ENCODE measurements around the gene C6orf62.
"Not testable (repeated sequence)": the region's sequence is repeated elsewhere in the genome, so short reads cannot be mapped to it uniquely, and the experiment has no call there.

Gene C6orf62

DNA sequence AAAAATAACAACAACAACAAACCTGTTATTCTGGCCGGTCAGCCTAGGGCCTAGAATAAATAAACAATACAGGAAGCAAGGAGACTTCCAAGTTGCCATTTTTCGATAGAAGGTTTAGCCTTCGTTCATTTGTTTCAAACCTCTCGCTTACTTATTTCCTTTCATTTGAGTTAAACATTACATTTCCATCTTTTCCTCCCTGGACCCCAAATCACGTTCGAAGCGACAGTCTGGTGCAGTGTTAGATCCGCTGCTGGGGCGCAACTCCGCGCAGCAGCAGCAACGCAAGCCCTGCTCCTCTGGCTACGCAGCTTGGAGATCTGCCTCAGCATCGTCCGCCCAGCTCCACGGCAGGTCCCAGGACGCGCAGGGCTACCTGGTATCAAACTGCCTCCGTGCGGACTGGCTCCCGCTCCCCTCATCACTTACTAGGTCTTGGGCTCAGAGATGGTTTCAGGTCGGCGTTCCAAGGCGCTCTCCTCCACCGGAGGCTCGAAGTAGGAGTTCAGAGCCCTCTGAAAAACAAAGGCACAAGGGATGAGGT, 52.8 kb downstream of the C6orf62 start:
- DNase-seq, result peak; percentile 67

DNA sequence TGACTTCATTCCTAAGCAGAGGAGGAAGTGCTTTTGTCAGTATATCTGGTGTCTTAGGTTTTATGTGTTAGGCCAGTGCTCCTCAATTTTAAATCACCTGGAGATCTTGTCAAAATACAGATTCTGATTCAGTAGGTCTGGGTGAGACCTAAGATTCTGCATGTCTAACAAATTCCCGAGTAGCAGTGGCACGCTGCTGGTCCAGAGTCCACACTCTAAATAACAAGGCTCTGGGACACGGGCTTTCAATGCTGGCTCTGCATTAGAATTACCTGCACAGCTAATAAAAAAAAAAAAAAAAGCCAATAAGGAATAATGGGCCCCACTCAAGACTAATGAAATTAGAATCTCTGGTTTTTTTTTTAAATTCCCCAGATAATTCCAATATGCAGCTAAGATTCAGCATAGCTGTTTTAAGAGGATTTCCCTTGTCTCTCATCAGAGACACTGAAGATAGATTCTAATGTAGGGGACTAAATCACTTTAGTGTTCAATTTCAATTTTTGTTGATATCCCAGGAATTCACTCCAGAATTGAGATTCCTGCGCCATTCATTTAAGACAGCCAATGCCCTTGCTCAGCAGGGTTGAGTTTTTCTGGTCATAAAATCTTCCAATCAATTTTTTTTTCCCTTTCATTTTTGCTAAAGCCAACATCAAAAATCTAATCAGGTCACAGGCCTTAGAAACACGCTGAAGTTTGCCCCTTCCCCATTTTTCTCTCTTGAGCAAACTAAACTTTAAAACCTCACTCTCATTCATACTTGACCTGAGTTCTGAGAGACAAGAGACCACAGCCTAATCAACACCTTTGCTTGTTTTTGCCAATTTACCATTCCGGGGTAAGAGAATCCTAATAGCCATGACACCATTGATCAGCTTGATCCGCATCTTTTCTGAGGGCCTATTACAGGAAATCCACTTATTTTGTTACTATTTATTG, 54.6 kb downstream of the C6orf62 start:
- DNase-seq, result no peak

DNA sequence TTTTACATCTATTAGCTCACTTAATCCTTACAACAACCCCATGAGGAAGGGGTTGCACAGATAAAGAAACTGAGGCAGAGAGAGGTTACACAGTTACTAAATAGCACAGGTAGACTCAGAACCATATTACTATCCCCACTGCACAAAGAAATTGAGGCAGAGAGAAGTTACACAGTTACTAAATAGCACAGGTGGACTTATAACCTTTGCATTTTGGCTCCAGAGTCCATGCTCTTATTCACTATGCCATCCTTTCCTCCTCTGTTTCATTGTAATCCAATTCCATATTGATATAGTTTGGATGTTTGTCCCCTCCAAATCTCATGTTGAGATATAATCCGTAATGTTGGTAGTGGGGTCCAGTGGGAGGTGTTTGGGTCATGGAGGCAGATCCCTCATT, 55.8 kb downstream of the C6orf62 start:
- no peak for DNase-seq

DNA sequence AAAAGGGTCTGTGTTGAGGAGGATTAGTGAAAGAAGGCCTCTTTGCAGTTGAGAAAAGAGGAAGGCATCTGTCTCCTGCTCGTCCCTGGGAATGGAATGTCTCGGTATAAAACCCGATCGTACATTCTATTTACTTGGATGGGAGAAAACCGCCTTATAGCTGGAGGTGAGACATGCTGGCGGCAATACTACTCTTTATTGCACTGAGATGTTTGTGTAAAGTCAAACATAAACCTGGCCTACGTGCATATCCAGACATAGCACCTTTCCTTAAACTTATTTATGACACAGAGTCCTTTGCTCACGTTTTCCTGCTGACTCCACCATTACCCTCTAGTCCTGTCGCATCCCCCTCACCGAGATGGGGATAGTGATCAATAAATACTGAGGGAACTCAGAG, 56.7 kb downstream of the C6orf62 start:
- no peak for DNase-seq

DNA sequence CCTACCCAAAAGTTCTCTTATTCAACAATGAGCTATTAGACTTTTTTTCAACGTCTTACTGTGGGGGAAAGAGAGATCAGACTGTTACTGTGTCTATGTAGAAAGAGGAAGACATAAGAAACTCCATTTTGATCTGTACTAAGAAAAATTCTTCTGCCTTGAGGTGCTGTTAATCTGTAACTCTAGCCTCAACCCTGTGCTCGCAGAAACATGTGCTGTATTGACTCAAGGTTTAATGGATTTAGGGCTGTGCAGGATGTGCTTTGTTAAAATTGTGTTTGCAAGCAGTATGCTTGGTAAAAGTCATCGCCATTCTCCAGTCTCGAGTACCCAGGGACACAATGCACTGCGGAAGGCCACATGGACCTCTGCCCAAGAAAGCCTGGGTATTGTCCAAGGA, 57.2 kb downstream of the C6orf62 start:
- DNase-seq, result not testable (repeated sequence)

DNA sequence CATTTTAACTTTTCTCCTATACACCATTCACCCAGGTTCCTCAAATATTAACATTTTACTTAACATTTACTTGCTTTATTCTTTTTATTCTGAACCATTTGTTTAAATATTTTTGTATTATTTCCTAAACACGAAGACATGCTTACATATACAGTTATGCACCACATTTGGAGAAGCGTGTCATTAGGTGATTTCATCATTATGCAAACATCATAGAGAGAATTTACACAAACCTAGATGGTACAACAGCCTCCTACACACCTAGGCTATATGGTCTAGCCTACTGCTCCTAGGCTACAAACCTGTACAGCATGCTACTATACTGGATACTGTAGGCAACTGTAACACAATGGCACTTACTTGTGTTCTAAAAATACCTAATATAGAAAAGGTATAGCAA, 58.8 kb downstream of the C6orf62 start:
- no peak for DNase-seq

DNA sequence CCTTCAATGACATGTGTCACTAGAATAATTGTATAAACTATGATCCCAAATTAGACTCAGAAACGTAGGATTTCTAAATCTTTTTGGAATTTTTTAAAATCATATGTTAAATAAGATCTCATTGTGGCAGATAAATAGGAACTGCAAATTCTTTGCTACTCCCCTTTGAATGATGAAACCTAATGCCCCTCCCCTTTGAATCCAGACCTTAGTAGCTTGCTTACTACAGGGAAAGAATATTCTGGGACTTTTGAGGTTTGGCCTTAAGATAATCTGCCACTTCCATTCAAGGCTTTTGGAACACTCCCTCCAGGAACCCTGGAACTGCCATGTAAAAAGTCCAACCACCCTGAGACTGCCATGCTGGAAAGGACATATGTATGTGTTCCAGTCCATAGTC, 59.4 kb downstream of the C6orf62 start:
- no peak for DNase-seq

DNA sequence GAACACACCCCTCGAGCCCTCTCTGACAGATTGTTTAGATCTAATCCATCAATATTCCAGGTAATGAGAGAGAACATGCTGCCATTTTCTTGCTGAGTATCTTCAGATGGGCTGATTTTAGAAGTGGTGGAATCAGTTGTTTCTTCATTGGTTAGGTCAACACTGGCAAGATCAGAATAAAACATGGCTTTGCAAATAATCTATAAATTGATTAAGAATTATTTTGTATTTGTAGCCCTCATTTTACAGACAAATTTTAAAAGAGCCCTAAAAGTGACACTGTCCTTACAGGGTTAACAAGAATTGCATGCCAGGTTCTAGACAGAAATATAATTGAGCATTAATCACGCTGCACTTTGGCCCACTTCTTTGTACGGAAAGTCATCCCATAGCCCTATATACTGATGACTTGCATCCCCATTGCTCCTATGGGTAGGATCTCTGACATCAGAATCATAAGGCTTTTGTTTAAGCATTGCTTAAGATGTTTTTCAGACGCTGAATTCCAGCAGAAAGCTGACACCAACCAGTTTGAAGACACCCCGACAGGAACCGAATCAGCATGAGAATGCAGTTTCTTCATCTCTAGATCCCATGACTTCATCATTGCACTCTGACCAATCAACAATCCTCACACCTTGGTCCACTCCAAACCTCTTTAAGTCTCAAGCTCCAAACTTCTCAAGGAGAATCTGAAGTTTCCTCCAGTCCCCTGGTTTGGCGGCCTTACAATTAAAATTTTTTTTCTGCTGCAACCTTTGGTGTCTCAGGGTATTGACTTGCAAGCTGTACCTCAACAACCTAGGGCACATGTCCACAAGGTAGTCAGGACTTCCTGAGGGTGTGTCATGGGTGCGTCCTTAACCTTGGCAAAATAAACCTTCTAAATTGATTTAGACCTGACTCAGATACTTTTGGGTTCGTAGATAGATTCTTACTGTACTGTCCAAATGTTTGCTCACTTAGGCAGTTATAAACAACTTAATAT, 60.1 kb downstream of the C6orf62 start:
- no peak for DNase-seq

DNA sequence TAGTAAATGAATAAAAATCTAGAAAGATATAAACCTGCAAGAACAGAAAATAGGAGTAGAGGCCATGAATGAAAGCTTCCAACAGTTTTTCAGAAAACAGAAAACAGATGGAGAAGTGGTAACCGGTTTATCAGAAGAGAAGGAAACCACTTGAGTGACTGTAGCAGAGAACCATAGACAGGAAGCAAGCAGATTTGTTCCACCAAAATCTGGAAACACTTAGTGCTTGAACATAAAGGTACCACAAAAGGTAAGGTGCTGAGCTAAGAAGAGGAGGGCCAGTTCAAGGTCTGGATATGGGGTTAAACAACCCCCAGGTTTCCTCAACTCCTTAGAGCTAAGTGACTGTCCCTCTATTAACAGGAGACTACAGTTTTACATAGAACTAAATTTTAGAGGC, 63.7 kb downstream of the C6orf62 start:
- DNase-seq, result no peak
